NCI-H187 treated with DMSO at 0.1 percent for 48 hours (cell line): ENCODE measurements around the gene RGS21.
"Not testable (repeated sequence)": the region's sequence is repeated elsewhere in the genome, so short reads cannot be mapped to it uniquely, and the experiment has no call there.

ENCODE experiments used
- DNase-seq: peaks from one replicate; lab custom pipeline; 2025; lab: John Stamatoyannopoulos, UW

RGS21 gene, protein sequence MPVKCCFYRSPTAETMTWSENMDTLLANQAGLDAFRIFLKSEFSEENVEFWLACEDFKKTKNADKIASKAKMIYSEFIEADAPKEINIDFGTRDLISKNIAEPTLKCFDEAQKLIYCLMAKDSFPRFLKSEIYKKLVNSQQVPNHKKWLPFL

DNA sequence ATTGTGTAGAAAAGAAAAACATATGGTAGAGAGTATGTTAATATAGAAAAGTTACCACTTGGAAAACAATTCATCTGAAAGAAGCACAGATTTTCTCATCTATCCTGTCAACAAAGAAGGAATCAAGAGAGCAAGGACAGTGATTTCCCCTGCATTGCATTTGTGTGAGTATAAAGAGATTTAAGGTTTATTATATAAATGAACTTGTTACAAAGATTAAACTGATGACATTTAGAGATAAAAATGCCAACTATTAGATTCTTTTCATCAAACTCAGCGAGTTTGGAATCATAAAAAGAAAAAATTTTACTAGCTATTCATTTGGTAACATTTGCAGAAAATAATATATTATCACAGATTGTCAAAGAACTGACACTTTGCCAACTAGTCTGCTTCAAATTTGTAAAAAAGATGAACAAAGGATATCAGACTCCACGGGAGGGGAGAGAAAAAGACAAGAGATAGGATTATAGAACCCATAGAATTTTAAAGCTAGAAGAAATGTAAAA lies at the start of gene RGS21:
Gene RGS21 (plus strand): TSS at position 51 of the 509 bp plus-strand sequence. CDS start 26,045 bp downstream, outside the sequence.
- no peak for DNase-seq

DNA sequence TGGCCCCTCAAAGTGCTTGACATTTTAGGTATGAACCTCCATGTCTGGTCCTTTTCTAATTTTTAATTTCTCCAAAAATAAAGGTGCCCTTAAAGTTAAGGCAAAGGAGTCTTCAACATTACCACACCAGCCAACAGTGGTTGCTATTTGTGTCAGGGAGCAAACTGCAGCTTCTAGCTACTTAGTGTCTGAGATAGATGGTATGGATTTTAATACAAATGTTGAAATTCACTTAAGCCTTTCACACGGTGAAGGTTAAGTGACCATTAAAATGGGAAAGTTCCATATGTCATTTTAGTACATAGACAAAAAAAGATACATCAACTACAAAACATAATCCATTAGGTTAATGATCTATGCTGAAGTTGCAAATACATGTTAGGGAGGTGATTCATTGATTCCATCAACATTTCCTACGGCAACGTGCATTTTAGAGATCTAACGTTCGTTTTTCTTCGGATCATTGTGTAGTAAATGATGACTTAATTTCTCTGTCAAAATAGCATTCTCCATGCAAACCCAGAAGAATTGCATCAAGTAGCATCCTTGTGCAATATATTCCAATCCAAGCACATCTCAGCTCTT lies 48.2 kb upstream of the RGS21 start:
- DNase-seq, result no peak

DNA sequence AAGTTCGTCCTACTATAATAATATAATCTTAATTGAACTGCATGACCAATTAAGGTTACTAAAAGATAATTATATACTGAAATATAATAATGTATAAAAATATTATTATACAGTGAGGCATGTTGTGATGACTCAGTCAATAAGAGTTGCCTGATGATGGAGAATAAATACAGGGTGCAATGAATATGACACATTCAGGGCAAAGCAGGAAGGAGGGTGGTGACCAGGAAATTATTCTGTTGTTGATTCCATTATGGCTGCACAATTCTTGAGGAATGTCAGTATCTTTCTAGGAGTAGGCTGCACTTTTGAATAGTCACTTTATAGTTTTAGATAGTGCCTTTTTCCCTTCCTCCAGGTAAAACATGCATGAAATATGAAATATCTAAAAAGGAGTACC lies 46.4 kb upstream of the RGS21 start:
- DNase-seq, result no peak

DNA sequence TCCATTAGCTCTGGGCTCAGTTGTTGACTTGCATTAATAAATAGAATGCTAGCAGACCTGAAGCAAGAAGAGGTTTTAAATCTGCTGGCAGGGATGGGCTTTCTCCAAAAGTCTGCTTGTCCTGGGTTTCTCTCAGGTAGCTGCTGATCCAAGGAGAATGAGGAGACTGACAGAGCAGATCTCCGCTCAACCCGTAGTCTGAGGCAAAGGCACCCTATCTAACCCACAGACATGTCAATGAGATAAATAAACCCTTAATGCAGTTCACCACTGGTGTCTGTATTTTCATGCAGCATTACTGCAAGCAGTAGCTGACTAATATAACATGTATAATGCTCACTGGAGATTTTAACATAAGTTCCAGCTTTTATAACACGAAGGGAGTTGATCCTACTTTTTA lies 44.1 kb upstream of the RGS21 start:
- no peak for DNase-seq

DNA sequence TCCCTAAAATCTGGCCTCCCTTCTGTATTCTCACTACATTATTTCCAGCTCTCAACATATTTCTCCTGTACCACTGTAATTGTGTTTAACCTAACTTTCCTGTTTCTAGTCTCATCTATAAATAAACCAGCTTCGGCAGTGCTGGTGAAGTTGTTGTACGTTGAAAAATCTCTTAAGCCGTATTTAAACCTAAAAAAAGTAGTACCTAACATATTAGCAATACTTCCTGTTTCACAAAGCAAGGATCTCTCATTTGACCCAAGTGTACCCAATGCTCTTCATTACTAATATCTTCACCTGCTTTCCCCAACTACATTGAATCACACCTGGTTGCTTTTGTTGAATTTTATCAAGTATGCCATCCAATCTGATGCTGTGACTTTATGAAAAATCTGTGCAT lies 42.2 kb upstream of the RGS21 start:
- DNase-seq, result no peak

DNA sequence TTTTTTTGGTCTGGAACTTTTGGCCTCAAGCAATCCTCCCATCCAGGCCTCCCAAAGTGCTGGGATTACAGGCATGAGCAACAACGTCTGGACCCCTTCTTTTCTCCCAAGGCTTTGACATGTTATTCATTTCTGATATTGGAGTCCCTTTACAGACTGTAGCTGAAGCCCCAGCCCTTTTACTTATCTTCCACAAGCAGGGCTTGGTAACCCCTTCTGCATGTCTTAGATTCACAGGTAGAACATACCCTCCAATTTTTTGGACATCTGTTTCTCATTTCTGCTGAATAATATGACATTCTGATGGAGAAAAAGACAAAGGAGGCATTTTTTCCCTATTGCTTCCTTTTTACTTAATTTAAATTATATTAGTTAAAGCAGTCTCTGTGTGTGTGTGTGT lies 39.2 kb upstream of the RGS21 start:
- no peak for DNase-seq

DNA sequence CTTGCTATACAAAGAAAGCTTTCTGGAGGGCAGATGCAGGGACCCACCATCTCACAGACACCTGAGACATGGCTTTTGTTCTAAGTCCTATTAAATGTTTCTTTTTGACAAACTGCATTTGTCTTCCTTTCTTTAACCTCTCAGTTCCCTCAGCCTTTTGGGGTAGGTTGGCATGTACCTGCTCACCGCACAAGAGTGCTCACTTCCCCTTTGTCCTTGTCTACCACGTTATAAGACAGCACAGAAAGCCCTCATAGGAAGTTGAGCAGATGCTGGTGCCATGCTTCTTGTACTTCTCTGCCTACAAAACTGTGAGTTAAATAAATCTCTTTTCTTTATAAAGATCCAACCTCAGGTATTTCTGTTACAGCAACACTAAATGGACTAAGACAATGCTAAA lies 31.9 kb upstream of the RGS21 start:
- DNase-seq, result no peak

DNA sequence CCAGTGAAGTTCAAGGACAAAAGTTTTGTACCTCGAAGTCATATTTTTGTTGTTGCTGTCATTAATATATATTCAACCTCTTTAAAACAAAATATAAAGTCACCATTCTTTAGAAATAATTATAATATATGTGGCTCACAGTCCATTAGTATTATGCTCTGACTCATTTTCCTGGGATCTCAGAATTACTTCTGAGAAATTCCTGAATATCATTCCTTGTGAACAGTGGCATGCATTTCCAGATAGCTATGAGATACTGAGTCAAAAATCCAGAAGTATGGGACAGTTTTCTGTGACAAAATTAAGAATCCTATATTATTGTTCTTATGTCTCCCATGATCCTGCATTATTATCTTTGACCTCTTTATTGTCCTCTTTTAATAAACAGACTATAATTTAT lies 13.8 kb upstream of the RGS21 start:
- no peak for DNase-seq

DNA sequence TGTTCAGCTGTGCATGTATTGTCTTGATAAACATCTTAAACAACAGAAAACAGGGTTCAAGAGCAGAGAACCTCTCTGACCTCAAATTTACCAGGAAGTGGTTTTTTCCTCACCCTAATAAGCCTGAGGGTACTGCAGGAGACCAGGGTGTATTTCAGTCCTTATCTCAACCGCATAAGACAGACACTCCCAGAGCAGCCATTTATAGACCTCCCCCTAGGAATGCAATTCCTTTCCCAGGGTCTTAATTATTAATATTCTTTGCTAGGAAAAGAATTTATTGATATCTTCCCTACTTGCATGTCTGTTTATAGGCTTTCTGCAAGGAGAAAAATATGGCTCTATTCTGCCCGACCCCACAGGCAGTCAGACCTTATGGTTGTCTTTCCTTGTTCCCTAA lies 8.5 kb upstream of the RGS21 start:
- DNase-seq, result not testable (repeated sequence)

DNA sequence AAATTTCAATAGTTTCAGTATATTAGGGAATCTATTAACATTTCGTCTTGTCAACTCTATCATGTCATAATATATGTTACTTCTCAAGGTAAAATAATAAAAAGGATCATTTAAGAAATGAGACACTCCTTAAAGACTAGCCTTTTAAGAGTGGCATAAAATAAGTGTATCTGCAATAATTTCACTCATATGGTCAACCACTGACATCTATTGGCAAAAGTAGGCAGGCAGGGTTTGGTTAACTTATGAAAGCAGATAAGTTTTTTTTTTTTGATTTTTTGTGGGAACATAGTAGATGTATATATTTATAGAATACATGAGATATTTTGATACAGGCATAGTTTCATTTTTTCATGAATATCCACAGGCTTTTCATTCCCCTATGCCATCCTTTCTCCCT lies 5.5 kb upstream of the RGS21 start:
- no peak for DNase-seq

DNA sequence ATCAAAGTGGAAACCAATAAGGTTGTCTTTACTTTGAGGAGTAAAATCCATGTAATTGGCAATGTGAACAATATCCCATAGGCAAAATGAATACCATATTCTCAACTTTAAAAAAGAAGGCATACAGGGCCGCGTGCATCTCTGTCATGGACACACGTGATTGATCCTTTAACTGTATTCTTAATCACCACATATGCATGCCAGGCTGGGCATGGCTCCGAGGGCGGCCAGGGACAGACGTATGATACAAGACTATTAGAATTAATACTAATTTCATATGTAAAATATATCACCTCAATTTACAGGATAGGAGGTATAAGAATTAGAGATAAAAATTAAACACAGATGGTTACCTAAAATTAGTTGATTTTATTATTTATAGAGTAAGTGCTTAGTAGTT lies 11.2 kb downstream of the RGS21 start:
- no peak for DNase-seq

DNA sequence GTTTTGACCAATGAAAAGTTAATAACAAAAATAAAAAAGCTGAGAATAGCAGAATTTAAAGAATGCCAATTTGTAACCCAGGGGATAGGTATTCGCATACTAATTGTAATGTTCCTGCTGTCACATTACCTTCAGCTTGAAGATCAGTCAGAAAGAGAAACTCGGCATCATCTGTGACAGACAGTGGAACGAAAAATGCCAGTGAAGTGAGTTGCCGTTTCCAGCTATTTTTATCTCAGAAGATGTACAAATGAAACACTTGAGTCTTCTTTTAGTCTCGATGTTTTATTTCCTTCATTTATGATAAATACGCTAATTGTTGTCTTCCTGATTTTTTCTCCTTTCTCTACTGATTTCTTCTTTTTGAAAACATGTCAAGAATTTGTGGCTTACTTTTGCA lies 26.1 kb downstream of the RGS21 start:
- no peak for DNase-seq

DNA sequence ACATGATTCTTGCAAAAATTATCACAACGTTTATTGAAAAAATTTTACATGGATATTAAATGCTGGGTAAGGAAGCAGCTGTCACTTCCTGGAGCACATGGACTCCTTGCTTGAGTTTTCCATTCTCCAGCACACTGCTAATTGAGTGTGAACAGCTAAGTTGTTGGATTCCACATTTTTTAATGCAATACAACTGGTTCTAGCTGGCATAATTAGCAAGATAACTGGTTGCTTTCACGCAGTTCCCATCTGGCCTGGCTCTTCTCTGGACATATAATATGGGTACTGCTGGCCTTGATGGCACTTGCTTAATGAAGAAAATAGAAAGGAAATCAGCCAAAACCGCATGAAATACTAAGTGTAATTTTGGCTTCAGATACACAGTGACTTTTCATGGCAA lies 26.6 kb downstream of the RGS21 start:
- no peak for DNase-seq

DNA sequence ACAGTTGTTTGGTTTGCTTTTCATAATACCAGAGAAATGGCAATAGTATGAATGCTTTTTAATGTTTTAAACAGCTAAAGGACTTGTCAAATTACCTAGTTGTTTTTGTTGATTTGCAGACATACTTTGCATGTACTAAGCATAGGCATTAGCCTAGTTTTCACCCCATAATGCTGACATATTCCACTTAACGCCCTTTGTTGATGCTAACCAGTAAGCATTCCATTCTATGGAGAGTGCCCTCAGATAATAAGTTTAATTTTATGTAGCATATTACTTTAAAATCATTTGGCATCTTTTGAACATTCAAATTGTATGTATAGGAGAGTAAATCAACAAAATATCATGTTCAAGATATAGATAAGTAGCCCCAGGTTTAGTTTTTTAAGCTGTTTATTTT lies 32.5 kb downstream of the RGS21 start:
- DNase-seq, result no peak

DNA sequence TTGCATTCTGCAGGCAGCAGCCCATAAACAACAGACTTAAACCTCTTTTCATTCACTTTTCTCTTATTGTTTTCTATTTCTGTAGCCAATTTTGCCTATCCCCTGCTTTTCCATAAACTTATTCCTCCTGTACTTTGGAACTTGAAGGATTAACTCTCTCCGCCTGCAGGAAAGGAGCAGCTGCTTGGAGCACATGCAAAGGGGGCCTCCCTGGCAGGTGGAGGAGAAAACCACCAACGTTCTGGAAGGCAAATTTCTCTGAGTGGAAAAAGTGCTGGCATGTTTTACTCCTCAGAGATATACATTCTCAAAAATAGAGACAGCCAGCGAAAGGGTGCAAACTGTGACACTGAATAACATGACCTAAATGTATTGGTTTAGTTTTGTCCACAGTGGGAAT lies 33.6 kb downstream of the RGS21 start:
- DNase-seq, result no peak

DNA sequence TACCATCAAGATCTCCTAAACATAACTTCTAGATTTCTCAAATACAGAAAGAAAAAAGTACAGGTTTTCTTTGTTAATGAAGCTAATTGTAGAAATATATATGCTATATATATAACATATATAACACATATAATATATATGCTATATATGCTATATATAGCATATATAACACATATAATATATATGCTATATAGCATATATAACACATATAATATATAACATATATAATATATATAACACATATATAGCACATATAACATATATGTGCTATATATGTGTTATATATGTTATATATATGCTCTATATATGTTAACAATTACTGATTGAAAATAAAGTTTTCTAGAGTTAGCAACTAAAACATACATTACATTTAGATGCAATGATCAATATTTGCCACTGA lies 34.8 kb downstream of the RGS21 start:
- DNase-seq, result no peak

DNA sequence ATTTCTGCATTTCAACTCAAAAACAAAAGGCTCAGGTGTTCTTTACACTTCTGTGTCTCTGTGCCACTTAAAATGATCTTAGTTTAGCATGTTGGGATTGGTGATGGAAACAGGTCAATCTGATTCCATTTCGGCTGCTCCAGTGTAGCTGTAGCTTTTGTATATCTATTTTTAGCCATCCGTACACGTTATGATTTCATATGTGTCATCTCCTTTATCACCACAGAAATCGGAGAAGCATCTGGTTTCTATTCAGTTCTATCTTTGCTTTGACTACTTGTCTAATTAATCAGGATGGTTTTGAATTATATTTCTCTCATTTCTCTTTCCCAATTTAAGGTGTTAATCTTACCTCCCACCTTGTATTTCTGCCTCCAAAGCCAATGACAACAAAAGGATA lies 41.1 kb downstream of the RGS21 start:
- DNase-seq, result no peak

DNA sequence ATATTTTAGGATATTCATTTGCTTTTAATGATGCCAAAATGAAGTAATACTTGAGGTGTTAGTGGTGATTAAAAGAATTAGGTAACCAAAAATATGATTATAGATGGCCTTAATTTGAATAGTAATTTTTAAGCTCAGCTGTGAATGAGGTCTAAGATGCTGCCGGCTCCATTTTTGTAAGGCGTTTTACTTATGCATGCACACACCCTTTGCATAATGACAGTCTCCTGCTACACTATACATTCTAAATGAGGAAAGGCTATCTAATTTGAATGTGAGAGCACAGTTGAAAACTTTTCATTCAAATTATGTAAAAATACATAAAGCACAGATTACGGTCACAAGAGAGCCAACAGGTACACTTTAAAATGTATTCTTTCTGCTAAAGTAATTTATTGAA lies 41.6 kb downstream of the RGS21 start:
- no peak for DNase-seq

DNA sequence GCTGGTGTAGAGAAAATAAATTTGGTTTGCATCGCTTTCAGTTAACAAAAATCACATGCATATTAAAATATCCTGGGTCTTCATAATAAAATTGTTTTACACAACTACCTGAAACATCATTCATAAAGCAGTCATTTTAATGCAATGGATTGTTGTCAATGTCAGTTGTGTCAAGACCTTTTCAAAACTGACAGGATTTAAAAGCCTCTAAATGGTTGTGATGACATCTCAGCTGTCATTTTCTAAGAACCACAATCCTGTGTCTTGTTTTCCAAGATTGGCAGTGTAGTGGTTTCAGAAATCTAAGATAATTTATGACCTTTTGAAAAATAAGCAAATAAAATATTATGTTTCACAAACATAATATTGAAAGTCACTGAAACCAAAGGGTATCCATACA lies 42.0 kb downstream of the RGS21 start:
- no peak for DNase-seq

DNA sequence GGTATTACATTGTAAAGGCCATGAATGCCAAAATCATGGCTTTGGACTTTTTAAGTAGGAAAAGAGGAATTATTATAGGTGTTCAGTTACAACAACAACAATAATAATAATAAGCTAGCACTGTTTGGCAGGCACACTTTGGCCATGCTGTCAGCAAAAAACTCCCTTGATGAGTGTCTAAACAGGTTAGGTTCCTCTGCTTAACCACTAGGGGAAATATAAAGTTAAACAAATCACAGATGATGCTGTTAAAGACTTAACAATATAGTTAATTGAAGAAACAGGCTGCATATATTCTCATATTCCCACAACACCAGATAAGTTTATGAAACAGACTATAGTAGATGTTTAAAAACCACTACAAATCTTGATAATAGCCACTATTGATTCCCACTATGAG lies 46.4 kb downstream of the RGS21 start:
- no peak for DNase-seq

DNA sequence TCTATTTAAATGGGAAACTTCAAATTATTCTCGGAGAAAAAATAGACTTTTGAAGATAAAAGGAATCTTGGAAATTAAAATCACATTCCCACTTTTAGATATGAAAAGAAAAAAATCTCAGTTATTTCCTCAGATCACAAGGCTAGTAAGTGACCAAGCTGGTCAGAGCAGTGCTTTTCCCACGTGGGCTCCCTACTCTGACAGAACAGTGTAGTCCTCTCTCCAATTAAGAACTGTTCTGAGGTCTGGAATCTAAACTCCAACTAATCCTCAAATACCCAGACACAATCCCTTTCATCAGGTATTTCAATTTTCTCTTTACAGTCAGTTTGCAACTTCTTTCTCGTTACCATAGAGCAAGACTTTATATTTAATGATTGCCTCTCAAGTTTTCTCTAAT lies 50.6 kb downstream of the RGS21 start:
- no peak for DNase-seq

DNA sequence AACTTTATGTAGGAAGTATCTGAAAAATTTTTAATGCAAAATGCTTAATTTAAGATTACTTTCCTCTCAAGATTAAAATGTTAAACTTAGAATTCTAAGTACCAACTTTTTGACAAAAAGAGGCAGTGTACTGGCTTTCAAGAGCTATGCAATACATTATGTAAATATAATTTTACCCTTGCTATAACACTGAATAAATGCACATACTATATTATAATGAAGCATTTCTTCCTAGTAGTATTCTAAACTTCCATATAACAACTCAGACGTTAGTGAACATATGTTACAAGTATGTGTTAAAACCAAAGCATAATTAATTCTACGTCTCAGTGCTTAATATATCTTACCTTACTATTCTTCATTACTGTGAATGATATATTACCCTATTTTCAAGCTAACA lies 58.5 kb downstream of the RGS21 start:
- DNase-seq, result no peak

DNA sequence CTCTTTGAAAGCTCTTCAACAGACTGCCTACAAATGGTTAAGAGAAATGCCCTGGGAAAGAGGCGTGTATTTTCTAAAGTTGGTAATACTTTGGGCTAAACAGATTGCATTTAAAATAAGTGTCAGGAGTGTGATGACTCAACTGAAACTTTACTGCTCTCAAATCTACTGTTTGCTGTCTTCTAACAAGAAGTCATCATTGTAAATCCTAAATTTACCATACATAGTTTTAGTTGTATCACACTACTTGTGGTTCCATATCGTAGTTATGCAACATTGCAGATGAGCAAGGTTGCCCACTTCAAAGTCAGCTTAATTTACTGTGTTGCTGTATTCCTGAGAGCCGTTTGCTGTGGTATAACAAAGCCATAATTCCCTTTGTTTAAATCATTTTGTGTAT lies 59.6 kb downstream of the RGS21 start:
- no peak for DNase-seq

DNA sequence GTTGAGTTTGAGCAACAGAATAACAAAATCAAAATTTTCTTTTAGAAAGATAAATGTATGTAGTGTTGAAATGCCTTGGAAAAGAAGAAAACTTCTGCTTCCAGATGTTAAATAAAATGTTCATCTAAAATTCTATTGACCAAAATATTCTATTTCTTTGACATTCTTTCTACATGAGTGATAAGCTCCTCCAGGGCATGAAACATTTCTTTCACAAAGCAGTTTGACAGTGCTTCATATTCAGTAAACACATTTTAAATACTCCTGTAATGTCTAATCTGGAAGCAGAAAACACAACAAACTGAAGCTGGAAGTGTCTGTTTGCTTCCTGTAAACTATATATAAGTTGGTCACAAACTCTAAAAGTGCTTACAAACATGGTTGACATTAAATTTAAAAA lies 61.5 kb downstream of the RGS21 start:
- no peak for DNase-seq
